Keratinocyte (primary cell): Measurements from ENCODE around the gene NT5C1A.

ENCODE experiments used
- EZH2 ChIP-seq: IDR thresholded peaks from one replicate; pipeline ENCODE4 v1.6.1; 2012; ENCODE audit warnings: inconsistent platforms, mild to moderate bottlenecking, low read length, moderate library complexity
- TF ChIP-seq, protein P1 (sequence below), 3 experiments: IDR thresholded peaks in 1 of 3; conservative IDR thresholded peaks in 1 of 3; optimal IDR thresholded peaks in 1 of 3; 2 replicates in 2 of 3; 3 replicates in 1 of 3; pipeline versions ENCODE3 to v1.5.1; 2011; ENCODE audit warnings: low read length in 3 of 3, mild to moderate bottlenecking in 3 of 3, moderate library complexity in 2 of 3, control low read depth in 1 of 3, inconsistent platforms in 1 of 3; ENCODE audit not compliant: insufficient read depth in 2 of 3; ENCODE audit errors: extremely low read depth in 1 of 3

- no peak for TF ChIP-seq EZH2
- TF ChIP-seq, protein P1, sequence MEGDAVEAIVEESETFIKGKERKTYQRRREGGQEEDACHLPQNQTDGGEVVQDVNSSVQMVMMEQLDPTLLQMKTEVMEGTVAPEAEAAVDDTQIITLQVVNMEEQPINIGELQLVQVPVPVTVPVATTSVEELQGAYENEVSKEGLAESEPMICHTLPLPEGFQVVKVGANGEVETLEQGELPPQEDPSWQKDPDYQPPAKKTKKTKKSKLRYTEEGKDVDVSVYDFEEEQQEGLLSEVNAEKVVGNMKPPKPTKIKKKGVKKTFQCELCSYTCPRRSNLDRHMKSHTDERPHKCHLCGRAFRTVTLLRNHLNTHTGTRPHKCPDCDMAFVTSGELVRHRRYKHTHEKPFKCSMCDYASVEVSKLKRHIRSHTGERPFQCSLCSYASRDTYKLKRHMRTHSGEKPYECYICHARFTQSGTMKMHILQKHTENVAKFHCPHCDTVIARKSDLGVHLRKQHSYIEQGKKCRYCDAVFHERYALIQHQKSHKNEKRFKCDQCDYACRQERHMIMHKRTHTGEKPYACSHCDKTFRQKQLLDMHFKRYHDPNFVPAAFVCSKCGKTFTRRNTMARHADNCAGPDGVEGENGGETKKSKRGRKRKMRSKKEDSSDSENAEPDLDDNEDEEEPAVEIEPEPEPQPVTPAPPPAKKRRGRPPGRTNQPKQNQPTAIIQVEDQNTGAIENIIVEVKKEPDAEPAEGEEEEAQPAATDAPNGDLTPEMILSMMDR (optimal IDR thresholded peaks at IDR 0.05 in 1 of 3, IDR thresholded peaks at IDR 0.05 in 1 of 3, conservative IDR thresholded peaks at IDR 0.05 in 1 of 3; ENCODE audit: extremely low read depth in 1 of 3, insufficient read depth in 2 of 3, low read length in 3 of 3): no peak
These were observed 16.2 kb downstream of the NT5C1A start for GRCh38 chr1:39655578-39656268.
